H1 (cell line): ENCODE results near the gene TMEM235. TPM values are rescaled to one million over a fixed set of nuclear protein-coding genes. Genes with fewer than 3 reads are reported as not detected.

Experiments
- CTCF ChIA-PET: fragments of 300-600 bp; sonication (Branson Sonifier 250); formaldehyde crosslinking; loops from one replicate; lab custom pipeline; 2021; ENCODE audit not compliant: partially characterized antibody; lab: Charles Lee
- POLR2A ChIA-PET: fragments of 300-600 bp; sonication (Branson Sonifier 250); formaldehyde crosslinking; loops from one replicate; lab custom pipeline; 2021; ENCODE audit warnings: inconsistent platforms; ENCODE audit not compliant: partially characterized antibody; lab: Charles Lee
- DNase-seq, 2 experiments: peaks; one replicate each; pipeline versions ENCODE4 v3.0.0 to v3.0.0-alpha.2; 2010 to 2022; ENCODE audit warnings: low spot score in 2 of 2, low read depth in 1 of 2, mixed read lengths in 1 of 2
- FAIRE-seq: peaks from 2 replicates; lab custom pipeline; 2011; peaks lifted over from hg19 to GRCh38; lab: Jason Lieb, UNC
- H2AFZ ChIP-seq: 2 replicates; pipeline ENCODE4 v1.8.1; 2012; ENCODE audit warnings: low read length, inconsistent platforms
- H2AK5ac ChIP-seq: 2 replicates; pipeline ENCODE4 v1.6.1; 2013; ENCODE audit warnings: low read depth, low read length
- H2BK120ac ChIP-seq: replicated peaks from 2 replicates; pipeline ENCODE3; 2013; ENCODE audit warnings: low read depth, low read length, inconsistent platforms
- H2BK12ac ChIP-seq: 2 replicates; pipeline ENCODE4 v1.6.1; 2013; ENCODE audit warnings: low read depth, low read length
- H2BK15ac ChIP-seq: 2 replicates; pipeline ENCODE4 v1.6.1; 2013; ENCODE audit warnings: low read length
- H2BK20ac ChIP-seq: 2 replicates; pipeline ENCODE4 v1.6.1; 2013; ENCODE audit warnings: low read length
- H2BK5ac ChIP-seq: 2 replicates; pipeline ENCODE4 v1.6.1; 2013; ENCODE audit warnings: low read depth, low read length
- H3K14ac ChIP-seq: 2 replicates; pipeline ENCODE4 v1.6.1; 2013; ENCODE audit warnings: inconsistent platforms; ENCODE audit not compliant: insufficient read length
- H3K18ac ChIP-seq: 2 replicates; pipeline ENCODE4 v1.6.1; 2013; ENCODE audit warnings: low read length; ENCODE audit errors: extremely low read depth
- H3K23ac ChIP-seq: 2 replicates; pipeline ENCODE4 v1.6.1; 2013; ENCODE audit warnings: inconsistent platforms; ENCODE audit not compliant: insufficient read length
- H3K23me2 ChIP-seq: 2 replicates; pipeline ENCODE4 v1.6.1; 2013; ENCODE audit warnings: low read depth, low read length
- H3K27ac ChIP-seq: 2 replicates; pipeline ENCODE4 v1.6.1; 2011; ENCODE audit warnings: low read depth, low read length, inconsistent platforms
- H3K27me3 ChIP-seq, 4 experiments: replicated peaks in 1 of 4; 1 replicate in 1 of 4; 2 replicates in 3 of 4; pipeline versions ENCODE4 v1.6.1 to v1.8.1; 2011 to 2013; ENCODE audit warnings: low read length in 3 of 4, mild to moderate bottlenecking in 3 of 4, inconsistent platforms in 2 of 4, mixed read lengths in 2 of 4, moderate library complexity in 1 of 4; ENCODE audit not compliant: control insufficient read depth in 3 of 4, insufficient read depth in 3 of 4; ENCODE audit errors: extremely low read depth in 1 of 4
- H3K36me3 ChIP-seq, 4 experiments: 2 replicates each; pipeline versions ENCODE4 v1.6.1 to v1.8.1; 2011 to 2013; ENCODE audit warnings: mild to moderate bottlenecking in 4 of 4, low read length in 3 of 4, moderate library complexity in 2 of 4, control low read depth in 1 of 4, inconsistent platforms in 1 of 4; ENCODE audit not compliant: insufficient read depth in 4 of 4, control insufficient read depth in 2 of 4
- H3K4ac ChIP-seq: replicated peaks from 2 replicates; pipeline ENCODE3; 2013; ENCODE audit warnings: low read length, low read depth, mixed read lengths, inconsistent platforms; ENCODE audit not compliant: insufficient read length
- H3K4me1 ChIP-seq, 4 experiments: replicated peaks in 1 of 4; 1 replicate in 1 of 4; 2 replicates in 3 of 4; pipeline versions ENCODE4 v1.6.1 to v1.8.1; 2011 to 2013; ENCODE audit warnings: low read length in 3 of 4, inconsistent platforms in 2 of 4, mixed read lengths in 1 of 4; ENCODE audit not compliant: insufficient read depth in 4 of 4, control insufficient read depth in 3 of 4
- H3K4me2 ChIP-seq, 2 experiments: 2 replicates each; pipeline versions ENCODE4 v1.6.1 to v1.8.1; 2011 to 2013; ENCODE audit warnings: low read depth in 2 of 2, low read length in 2 of 2, control low read depth in 1 of 2, inconsistent platforms in 1 of 2, mild to moderate bottlenecking in 1 of 2; ENCODE audit not compliant: insufficient read depth in 1 of 2
- H3K4me3 ChIP-seq, 4 experiments: fragments of 200-600, 300-600 bp in 1 of 4; sonication (generic), shearing (Covaris generic), sonication (Bioruptor Twin) in 1 of 4; 2 replicates each; pipeline versions ENCODE4 v1.5.1 to v1.8.1; 2011 to 2016; ENCODE audit warnings: low read length in 4 of 4, low read depth in 3 of 4, control low read depth in 2 of 4, inconsistent platforms in 2 of 4, mild to moderate bottlenecking in 2 of 4, mixed read lengths in 1 of 4, moderate library complexity in 1 of 4; ENCODE audit not compliant: insufficient read depth in 2 of 4; ENCODE audit errors: extremely low read depth in 1 of 4
- H3K56ac ChIP-seq: replicated peaks from 2 replicates; pipeline ENCODE3; 2013; ENCODE audit warnings: low read depth, mild to moderate bottlenecking, mixed read lengths, low read length, inconsistent platforms; ENCODE audit not compliant: insufficient read length
- H3K79me1 ChIP-seq: 2 replicates; pipeline ENCODE4 v1.6.1; 2013; ENCODE audit warnings: low read depth, low read length, control low read depth
- H3K79me2 ChIP-seq, 2 experiments: 2 replicates each; pipeline versions ENCODE4 v1.6.1 to v1.8.1; 2012 to 2013; ENCODE audit warnings: low read length in 2 of 2, mild to moderate bottlenecking in 2 of 2, inconsistent platforms in 1 of 2; ENCODE audit not compliant: insufficient read depth in 2 of 2, control insufficient read depth in 1 of 2
- H3K9ac ChIP-seq, 4 experiments: replicated peaks in 1 of 4; 1 replicate in 1 of 4; 2 replicates in 3 of 4; pipeline versions ENCODE4 v1.6.1 to v1.8.1; 2011 to 2013; ENCODE audit warnings: low read depth in 3 of 4, low read length in 3 of 4, control low read depth in 2 of 4, mild to moderate bottlenecking in 2 of 4, moderate library complexity in 2 of 4, inconsistent platforms in 1 of 4; ENCODE audit errors: extremely low read depth in 1 of 4
- H3K9me3 ChIP-seq, 2 experiments: 2 replicates each; pipeline versions ENCODE4 v1.6.1 to v1.8.1; 2012 to 2013; ENCODE audit warnings: mild to moderate bottlenecking in 2 of 2, moderate library complexity in 2 of 2, control low read depth in 1 of 2, inconsistent platforms in 1 of 2, low read depth in 1 of 2, low read length in 1 of 2, mixed read lengths in 1 of 2; ENCODE audit not compliant: insufficient read depth in 2 of 2
- H4K20me1 ChIP-seq, 2 experiments: replicated peaks in 1 of 2; 2 replicates each; pipeline versions ENCODE3 to v1.8.1; 2011 to 2013; ENCODE audit warnings: inconsistent platforms in 2 of 2, low read length in 2 of 2, mild to moderate bottlenecking in 1 of 2; ENCODE audit not compliant: insufficient read depth in 2 of 2, control insufficient read depth in 1 of 2
- H4K5ac ChIP-seq: 2 replicates; pipeline ENCODE4 v1.6.1; 2013; ENCODE audit warnings: low read length, low read depth, mixed read lengths, inconsistent platforms; ENCODE audit not compliant: insufficient read length
- H4K8ac ChIP-seq: 2 replicates; pipeline ENCODE4 v1.8.0; 2013; ENCODE audit warnings: mild to moderate bottlenecking, moderate library complexity, low read length, inconsistent platforms; ENCODE audit not compliant: insufficient read depth; ENCODE audit errors: extremely low read depth
- H4K91ac ChIP-seq: replicated peaks from 2 replicates; pipeline ENCODE3; 2013; ENCODE audit warnings: low read length, mixed read lengths, inconsistent platforms; ENCODE audit not compliant: insufficient read length
- BACH1 ChIP-seq: IDR thresholded peaks from 2 replicates; pipeline ENCODE4 v1.6.1; 2012; ENCODE audit warnings: low read length, improper control_type of control experiment
- CHD1 ChIP-seq: IDR thresholded peaks from 2 replicates; pipeline ENCODE4 v1.6.1; 2012; ENCODE audit warnings: low read depth, low read length, improper control_type of control experiment
- EP300 ChIP-seq, 2 experiments: IDR thresholded peaks; 1 replicate in 1 of 2; 2 replicates in 1 of 2; pipeline ENCODE4 v1.6.1; 2011 to 2012; ENCODE audit warnings: low read depth in 2 of 2, low read length in 2 of 2, mild to moderate bottlenecking in 2 of 2, borderline replicate concordance in 1 of 2, inconsistent platforms in 1 of 2, moderate library complexity in 1 of 2
- GTF2F1 ChIP-seq: IDR thresholded peaks from 2 replicates; pipeline ENCODE4 v1.6.1; 2012; ENCODE audit warnings: low read depth, low read length, improper control_type of control experiment, borderline replicate concordance
- KDM1A ChIP-seq: fragments of 200-600, 300-600 bp; sonication (generic); IDR thresholded peaks from 2 replicates; pipeline ENCODE4 v1.7.1; 2016; ENCODE audit warnings: mild to moderate bottlenecking, low read length, borderline replicate concordance
- KDM4A ChIP-seq: IDR thresholded peaks from one replicate; pipeline ENCODE4 v1.7.1; 2012; ENCODE audit warnings: low read depth, mild to moderate bottlenecking, moderate library complexity, low read length, inconsistent platforms; ENCODE audit not compliant: severe bottlenecking
- KDM5A ChIP-seq: fragments of 200-600 bp; IDR thresholded peaks from 2 replicates; pipeline ENCODE4 v1.7.1; 2012; ENCODE audit warnings: mild to moderate bottlenecking, low read length, inconsistent platforms, mixed read lengths
- NANOG ChIP-seq: IDR thresholded peaks from 2 replicates; pipeline ENCODE4 v1.6.1; 2011; ENCODE audit warnings: low read length, low read depth, mild to moderate bottlenecking, inconsistent platforms; ENCODE audit not compliant: insufficient read depth, poor library complexity, severe bottlenecking
- SIX5 ChIP-seq: IDR thresholded peaks from 2 replicates; pipeline ENCODE4 v1.6.1; 2011; ENCODE audit warnings: mild to moderate bottlenecking, low read depth, low read length
- SUZ12 ChIP-seq: fragments of 200-600 bp; sonication (generic); IDR thresholded peaks from 2 replicates; pipeline ENCODE4 v1.6.1; 2012; ENCODE audit warnings: mild to moderate bottlenecking, inconsistent platforms, low read length, moderate library complexity, mixed read lengths
- YY1 ChIP-seq: IDR thresholded peaks from 2 replicates; pipeline ENCODE4 v1.6.1; 2011; ENCODE audit warnings: low read depth, mild to moderate bottlenecking, low read length
- WGBS, 2 experiments: shearing (Covaris generic) in 1 of 2; methylation state at CpG; one replicate each; pipeline versions ENCODE4 v1.1.6 to v1.1.7; 2013 to 2015; ENCODE audit warnings: low lambda C conversion rate in 2 of 2, mixed read lengths in 2 of 2, inconsistent platforms in 1 of 2, low coverage in 1 of 2, missing lambda C conversion rate in 1 of 2; ENCODE audit not compliant: insufficient replicate concordance in 2 of 2, insufficient coverage in 1 of 2, insufficient read length in 1 of 2; ENCODE audit errors: extremely low coverage in 1 of 2, missing lambda C conversion rate in 1 of 2; 5-methylcytosine and 5-hydroxymethylcytosine counted together
- polyA plus RNA-seq, 7 experiments: library from polyadenylated mRNA; depleted of rRNA in 3 of 7; stranded (reverse) in 5 of 7; unstranded in 2 of 7; fragments of >200 nt in 5 of 7; fragments of 200-250 nt in 2 of 7; gene quantifications; 1 replicate in 5 of 7; 2 replicates in 1 of 7; 4 replicates in 1 of 7; pipeline versions ENCODE4 v1.2.1 to v1.2.3, GENCODE V29; 2011 to 2013; ENCODE audit warnings: missing spikeins in 2 of 7, mixed read lengths in 2 of 7
- total RNA-seq: library from RNA; stranded (reverse); fragmentation: NEBNext Ultra II Directional; extraction: Animal tissue kit (Norgen Biotek cat#: 25700); gene quantifications from 2 replicates; pipeline ENCODE4 v1.2.1, GENCODE V29; 2021

Gene TMEM235
- total and polyA plus RNA-seq, 2 of the 8 experiments (the other 6 are each of a cell fraction or from before 2014, with no cell fraction given), result 0.05 to 0.15 TPM

GRCh38 chr17:78259192-78259554 is 27.7 kb downstream of the TMEM235 start:
- peaks cover 0 to 27% (median 17%) of the 10 kb centered on the region in 4 experiments; a peak in 6 of 7 replicates for H3K4me1 ChIP-seq
- no peak overlapping the region for H4K91ac ChIP-seq
- H4K8ac ChIP-seq, result no peak overlapping the region
- H3K9me3 ChIP-seq, result no peaks in the 10 kb centered on the region
- H3K36me3 ChIP-seq, result no peaks in the 10 kb centered on the region
- peaks cover 0 to 2% of the 10 kb centered on the region in 2 experiments for H4K20me1 ChIP-seq
- CTCF ChIA-PET, result interaction anchor here (0.7 kb wide), 1 partner anchor 37 kb away, joined by 3 read pairs; no protein-coding TSS in a partner anchor
- no peaks in the 10 kb centered on the region for H3K79me1 ChIP-seq
- FAIRE-seq, result no peak
- no peaks in the 10 kb centered on the region for H3K27me3 ChIP-seq
- no peak overlapping the region for H3K9ac ChIP-seq
- no peak overlapping the region for H2AK5ac ChIP-seq
- no peak overlapping the region for H2BK5ac ChIP-seq
- H3K79me2 ChIP-seq, result no peaks in the 10 kb centered on the region
- H2BK12ac ChIP-seq, result peak overlapping the region; percentile 50; the same call in 1 of the 2 replicates
- POLR2A ChIA-PET, result interaction anchor here (1.8 kb wide), 1 partner anchor 10 kb away, joined by 6 read pairs; no protein-coding TSS in a partner anchor
- no peak overlapping the region for H2AFZ ChIP-seq
- H3K4me2 ChIP-seq, result no peak overlapping the region
- no peak overlapping the region for H3K4me3 ChIP-seq
- H3K56ac ChIP-seq, result no peak overlapping the region
- no peak for DNase-seq
- peaks cover under 1% of the 10 kb centered on the region; the same call in 1 of the 2 replicates for H3K23me2 ChIP-seq
- no peak overlapping the region for H4K5ac ChIP-seq
- H2BK15ac ChIP-seq, result no peak overlapping the region
- H3K4ac ChIP-seq, result no peak overlapping the region
- H3K18ac ChIP-seq, result no peak overlapping the region
- 94% methylated on average over 10 of the region's 10 CpGs; no CpG with 5 or more reads in 1 of the 2 experiments for WGBS, 2 experiments
- no peak overlapping the region for H3K23ac ChIP-seq
- no peak overlapping the region for H2BK20ac ChIP-seq
- no peak for TF ChIP-seq SUZ12
- TF ChIP-seq CHD1, result no peak
- no peak for TF ChIP-seq GTF2F1
- TF ChIP-seq YY1, result no peak
- no peak for TF ChIP-seq KDM1A
- no peak for TF ChIP-seq NANOG
- no peak for TF ChIP-seq KDM5A
- no peak for TF ChIP-seq SIX5
- TF ChIP-seq EP300 (IDR thresholded peaks at IDR 0.05; ENCODE audit: borderline replicate concordance in 1 of 2, low read depth in 2 of 2, low read length in 2 of 2), result no peak
- no peak for TF ChIP-seq KDM4A
- no peak for TF ChIP-seq BACH1
- H2BK120ac ChIP-seq, result no peak overlapping the region
- no peak overlapping the region for H3K14ac ChIP-seq
- no peak overlapping the region for H3K27ac ChIP-seq
